ENCODE measurements around the gene PXYLP1.

Gene PXYLP1

DNA sequence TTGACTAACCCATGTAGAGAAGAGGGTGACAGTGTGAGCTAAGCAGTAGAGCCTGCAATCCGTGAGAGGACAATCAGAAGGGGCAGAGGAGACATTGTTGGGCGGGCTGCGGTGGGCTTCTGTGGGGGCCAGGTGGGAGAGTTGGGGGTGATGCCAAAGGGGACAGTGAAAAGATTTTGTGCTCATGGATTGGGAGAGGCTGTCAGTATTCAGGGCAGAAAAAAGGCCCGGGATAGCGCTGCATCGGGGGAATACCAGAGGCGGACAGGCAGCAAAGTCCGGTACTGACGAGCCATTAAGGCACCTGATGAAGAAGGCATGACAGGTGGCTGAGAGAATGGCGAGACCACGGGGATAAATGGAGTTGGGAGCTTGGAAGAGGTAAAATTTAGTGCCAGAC, 1.3 kb upstream of the PXYLP1 start:
- DNase-seq = no peak

DNA sequence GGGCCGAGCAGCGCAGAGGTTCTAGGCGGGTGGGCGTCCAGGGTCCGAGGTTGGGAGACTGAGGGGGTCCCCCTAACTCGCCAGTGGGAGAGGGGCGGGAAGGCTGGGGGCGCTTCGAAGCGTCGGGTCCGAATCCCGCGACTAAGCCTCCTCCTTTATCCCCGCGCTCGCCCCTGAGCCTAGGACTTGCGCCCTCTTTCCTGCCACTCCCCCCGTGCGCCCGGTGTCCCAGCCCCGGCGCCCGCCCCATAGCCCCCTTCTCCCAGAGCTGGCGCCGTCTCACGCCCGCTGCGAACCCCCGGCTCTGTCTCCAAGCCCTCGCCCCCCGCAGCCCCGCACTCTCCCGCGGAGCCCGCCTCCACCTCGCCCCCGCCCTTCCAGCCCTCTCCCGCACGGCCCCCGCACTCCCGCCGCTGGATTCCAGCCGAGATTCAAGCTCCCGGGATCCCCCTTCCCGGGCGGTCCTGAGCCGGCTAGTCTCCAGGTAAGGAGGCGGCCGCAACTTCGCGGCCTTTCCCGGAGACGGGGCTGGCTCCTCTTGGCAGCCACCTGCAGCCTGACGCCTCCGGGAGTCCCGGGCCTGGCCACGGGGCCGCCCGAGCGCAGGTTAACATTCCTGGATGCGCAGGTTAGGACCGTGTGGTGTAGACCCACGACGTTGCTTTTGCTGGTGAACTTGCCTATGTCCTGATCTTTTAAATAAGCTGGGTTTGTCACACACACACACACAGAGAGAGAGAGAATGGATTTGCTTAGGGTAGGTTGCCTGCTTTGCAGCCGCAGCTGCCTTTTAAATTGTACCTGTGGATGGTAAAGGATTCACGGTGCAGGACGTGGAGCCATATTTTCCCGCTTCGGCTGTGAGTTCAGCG, 563 bp downstream of the PXYLP1 start:
- no peak for DNase-seq

DNA sequence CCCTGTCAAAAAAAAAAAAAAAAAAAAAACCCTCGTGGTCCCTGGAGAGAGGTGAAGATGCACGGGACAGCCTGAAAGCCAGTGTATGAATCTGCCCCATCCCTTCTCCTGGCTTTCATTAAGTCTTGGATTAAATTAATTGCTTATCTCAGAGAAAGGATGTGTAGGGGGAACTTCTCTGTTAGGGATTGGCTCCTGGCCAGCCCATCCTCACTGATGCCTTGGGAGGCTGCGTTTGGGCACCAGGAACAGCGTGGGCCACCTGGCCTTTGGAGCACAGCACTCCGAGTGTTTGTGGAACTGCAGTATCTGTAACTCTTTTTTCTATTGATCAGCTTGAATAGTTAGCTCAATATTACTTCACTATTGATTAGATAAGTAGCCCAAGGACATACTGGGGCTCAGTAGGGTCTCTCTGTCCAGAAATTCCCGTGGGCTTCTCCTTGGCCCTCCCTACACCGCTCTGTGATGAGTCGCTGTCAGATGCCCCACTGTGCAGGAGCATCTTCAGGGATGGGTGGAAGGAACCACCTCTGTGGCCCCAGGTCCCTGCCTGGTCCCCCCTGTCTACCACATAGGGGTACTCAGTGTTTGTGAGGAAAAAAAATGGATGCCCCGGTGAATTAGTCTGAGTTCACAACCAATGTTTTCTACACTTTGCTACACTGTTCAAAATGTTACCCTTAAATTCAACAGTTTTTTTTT, 2.0 kb downstream of the PXYLP1 start:
- no peak for DNase-seq

GRCh38 chr3:141234283-141234682, 2.7 kb downstream of the PXYLP1 start:
- DNase-seq = no peak

- no peak for DNase-seq
These were observed 4.1 kb downstream of the PXYLP1 start for GRCh38 chr3:141235661-141236171.

DNA sequence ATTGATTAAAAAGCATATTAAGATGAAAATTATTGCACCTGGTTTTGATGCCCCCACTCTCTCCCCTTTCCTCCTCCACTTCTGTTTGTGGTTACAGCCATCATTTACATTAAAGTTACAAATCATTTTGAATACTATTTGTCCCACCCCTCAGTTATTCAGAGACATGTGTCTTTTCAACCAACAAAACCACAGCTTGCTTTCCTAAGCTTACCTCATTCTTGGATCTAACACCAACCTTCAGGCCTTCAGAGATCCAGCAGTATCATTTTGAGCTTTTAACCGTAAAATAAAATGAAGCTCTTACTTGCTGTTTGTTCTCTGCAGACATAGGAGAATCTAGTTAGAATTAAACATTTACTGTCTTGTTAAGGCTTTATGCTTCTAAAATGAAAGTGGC, 4.7 kb downstream of the PXYLP1 start:
- DNase-seq = no peak

DNA sequence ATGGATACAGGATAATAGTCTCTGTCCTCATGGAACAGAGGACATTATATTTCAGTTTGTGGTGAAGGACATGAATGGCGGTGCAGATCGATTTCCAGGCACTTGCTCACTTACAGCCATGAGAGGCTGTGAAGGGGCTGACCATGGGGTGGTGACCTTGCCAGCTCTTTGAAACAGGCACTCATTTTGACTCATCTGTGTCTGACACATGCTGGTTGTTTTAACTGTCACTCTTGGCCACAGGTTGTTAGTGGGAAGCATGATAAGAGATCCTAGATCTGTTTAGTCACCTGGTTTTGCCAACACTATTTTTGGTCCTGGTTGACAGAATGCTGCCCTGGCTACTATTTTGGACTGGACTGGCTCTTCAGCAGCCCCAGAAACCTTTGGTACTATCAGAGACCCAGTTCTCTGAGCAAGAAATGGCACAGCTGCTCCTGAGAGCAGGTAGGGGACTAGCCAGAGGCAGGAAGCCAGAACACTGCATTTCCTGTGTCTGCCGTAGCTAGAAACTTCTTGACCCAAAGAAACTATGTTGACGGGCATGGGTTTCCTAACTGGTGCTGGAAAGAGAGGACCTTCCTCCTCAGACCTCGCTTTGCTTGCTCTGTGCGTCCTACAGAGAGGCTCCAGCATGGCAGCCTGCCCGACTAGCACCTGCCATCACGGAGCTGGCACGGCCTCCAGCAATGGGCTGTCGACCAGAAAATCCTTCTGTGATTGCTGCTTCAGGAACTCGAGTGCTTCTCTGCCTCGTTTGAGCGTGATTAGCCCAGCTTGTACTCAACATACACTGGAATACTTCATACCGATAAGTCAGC, 6.3 kb downstream of the PXYLP1 start:
- peak; percentile 52 for DNase-seq

GRCh38 chr3:141239511-141240281, 8.1 kb downstream of the PXYLP1 start:
- DNase-seq = no peak

DNA sequence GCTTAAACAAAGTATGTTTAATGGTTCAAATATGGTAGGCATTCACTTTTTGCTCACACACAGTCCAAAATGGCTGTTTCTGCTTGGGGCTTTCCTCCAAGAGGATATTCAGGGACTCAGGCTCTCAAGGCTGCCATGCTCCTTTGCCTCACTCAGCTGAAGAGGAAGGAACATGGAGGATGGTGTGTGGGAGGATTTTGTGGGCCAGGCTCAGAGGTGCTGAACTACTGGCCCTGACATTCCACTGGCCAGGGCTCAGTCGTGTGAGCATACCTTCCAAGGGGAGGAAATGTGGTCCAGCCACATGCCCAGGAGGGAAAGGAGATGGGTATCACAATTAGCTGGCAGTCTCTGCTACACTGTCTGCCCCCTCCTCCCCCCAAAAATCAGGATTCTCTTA, 8.7 kb downstream of the PXYLP1 start:
- no peak for DNase-seq

- no peak for DNase-seq
These were observed 9.3 kb downstream of the PXYLP1 start for GRCh38 chr3:141240687-141241615.

DNA sequence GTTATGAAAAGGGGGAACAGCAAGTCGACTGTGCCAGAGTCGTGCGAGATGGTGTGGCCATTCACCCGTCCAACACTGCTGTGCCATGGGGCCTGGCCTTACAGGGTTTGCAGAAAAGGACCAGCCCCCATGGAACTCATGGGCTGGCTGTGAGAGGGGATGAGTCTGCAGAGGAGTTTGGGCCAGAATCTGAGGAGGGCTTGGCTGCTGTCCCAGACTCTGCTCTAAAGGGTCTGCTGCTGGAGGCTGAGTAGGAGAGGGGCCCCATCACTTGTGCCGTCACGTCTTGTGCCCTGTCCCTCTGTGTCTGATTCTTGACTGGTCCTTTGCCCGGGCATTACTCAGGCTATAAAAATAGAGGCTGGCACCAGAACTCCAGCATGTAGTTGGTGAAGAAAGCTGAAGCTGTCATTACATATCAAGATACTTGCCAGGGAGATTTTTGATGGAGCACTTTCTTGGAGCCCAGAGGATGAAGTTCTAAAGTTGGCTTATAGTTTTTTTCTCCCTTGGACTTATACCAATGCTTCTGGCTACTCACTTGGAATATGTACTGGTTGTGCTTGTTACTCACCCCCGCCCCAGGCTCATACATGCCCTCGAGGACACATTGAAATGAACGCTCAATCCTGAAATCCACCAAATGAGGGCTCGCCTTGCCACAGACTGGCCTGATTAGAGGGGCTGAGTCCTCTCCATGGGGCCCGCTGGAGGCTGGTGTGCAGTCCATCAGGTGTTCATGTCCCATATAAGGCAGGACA, 10.2 kb downstream of the PXYLP1 start:
- no peak for DNase-seq

- DNase-seq = no peak
These were observed 10.9 kb downstream of the PXYLP1 start for GRCh38 chr3:141242377-141243092.

- peak; percentile 29 for DNase-seq
These were observed 11.7 kb downstream of the PXYLP1 start for GRCh38 chr3:141243271-141243707.

- no peak for DNase-seq
These were observed 14.8 kb downstream of the PXYLP1 start for GRCh38 chr3:141246224-141246957.

- DNase-seq = no peak
These were observed 15.3 kb downstream of the PXYLP1 start for GRCh38 chr3:141246958-141247301.

GRCh38 chr3:141248064-141248463, 16.4 kb downstream of the PXYLP1 start:
- DNase-seq = no peak

DNA sequence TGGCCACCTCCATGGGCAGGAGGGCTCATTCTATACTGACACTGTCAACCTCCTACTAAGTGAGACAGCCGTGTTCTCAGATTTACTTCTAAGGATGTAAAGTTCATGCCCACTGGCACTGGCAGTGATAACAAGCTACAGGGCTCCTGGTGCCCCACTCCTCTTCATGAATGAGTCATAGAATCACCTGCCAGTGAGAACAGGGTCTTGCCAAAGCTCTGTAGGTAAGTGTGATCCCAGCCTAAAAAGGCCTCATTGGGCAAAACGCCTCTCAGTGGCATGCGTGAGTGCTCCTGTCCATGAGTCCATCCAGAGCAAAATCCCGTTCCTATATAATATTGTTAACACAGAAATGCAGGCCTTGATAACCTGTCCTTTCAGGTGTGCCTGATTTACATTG, 17.4 kb downstream of the PXYLP1 start:
- DNase-seq = no peak

DNA sequence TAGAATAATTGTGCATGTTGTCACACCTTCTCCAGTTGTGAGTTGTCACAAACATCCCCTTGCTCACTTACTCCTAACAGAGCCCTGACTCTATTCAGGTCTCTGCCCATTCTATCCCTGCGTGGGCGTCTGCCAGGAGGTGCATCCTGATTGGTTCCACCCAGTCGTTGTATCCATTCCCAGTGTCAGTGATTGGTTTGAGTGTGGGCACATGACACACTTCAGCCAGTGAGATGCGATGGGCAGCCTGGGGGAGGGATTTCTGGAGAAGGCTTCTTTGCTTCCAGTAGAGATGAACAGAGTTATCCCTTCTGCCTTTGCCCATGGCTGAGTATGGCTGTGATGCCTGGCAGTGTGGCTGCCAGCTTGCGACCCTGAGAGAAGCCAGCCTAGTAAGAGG, 18.7 kb downstream of the PXYLP1 start:
- DNase-seq = no peak

GRCh38 chr3:141250828-141251227, 19.2 kb downstream of the PXYLP1 start:
- DNase-seq = no peak

Measured in activated CD4-positive, alpha-beta T cell treated with anti-CD3 and anti-CD28 coated beads, Interleukin-2, amount 50 U/mL, for 16 hours (primary cell).